K562 (cell line): ENCODE results near the gene ATXN7L1. TPM values are rescaled to one million over a fixed set of nuclear protein-coding genes. Genes with fewer than 3 reads are reported as not detected.

ENCODE experiments used
- ATAC-seq: fragments of 200-7000 bp; cut with Tn5 transposase; 3 replicates; pipeline ENCODE4 v1.9.1; 2020; ENCODE audit warnings: moderate library complexity
- BruUV-seq: library from RNA; stranded (reverse); fragments of 400-500 nt; replicated peaks from 2 replicates; lab custom pipeline; 2021; lab: Mats Ljungman, UMichigan
- CTCF ChIA-PET: fragments of 300-600 bp; formaldehyde crosslinking; extraction: SDS; loops from one replicate; lab custom pipeline; 2021; ENCODE audit warnings: low intra/inter-chr PET ratio; lab: Yijun Ruan, JAX
- POLR2A ChIA-PET: fragments of 300-600, 350-650 bp; sonication (Branson Sonifier 250); formaldehyde crosslinking; extraction: SDS; loops from one replicate; lab custom pipeline; 2021; ENCODE audit warnings: antibody characterized with exemption, inconsistent platforms; lab: Yijun Ruan, JAX
- DNase-seq, 4 experiments: peaks; one replicate each; pipeline versions ENCODE4 v3.0.0 to v3.0.0-alpha.2; 2011 to 2018; ENCODE audit warnings: low spot score in 3 of 4, mixed read lengths in 3 of 4; ENCODE audit errors: extremely low read depth in 1 of 4
- FAIRE-seq: peaks from 2 replicates; lab custom pipeline; 2011; peaks lifted over from hg19 to GRCh38; lab: Jason Lieb, UNC
- H2AFZ ChIP-seq: 2 replicates; pipeline ENCODE4 v1.6.0; 2011; ENCODE audit warnings: low read depth, low read length, control low read depth, inconsistent platforms
- H3K27ac ChIP-seq: fragments of 200-600 bp; 3 replicates; pipeline ENCODE4 v1.8.0; 2011; ENCODE audit warnings: low read depth, mild to moderate bottlenecking, control low read depth, inconsistent platforms, low read length, moderate library complexity, mixed read lengths; ENCODE audit errors: extremely low read depth
- H3K27me3 ChIP-seq, 2 experiments: fragments of 300-600 bp in 1 of 2; 2 replicates in 1 of 2; 3 replicates in 1 of 2; pipeline versions ENCODE4 v1.6.0 to v1.8.0; 2011; ENCODE audit warnings: inconsistent platforms in 2 of 2, low read length in 2 of 2, mild to moderate bottlenecking in 1 of 2, mixed read lengths in 1 of 2, moderate library complexity in 1 of 2; ENCODE audit not compliant: control insufficient read depth in 2 of 2, insufficient read depth in 2 of 2
- H3K36me3 ChIP-seq: fragments of 300-600 bp; 3 replicates; pipeline ENCODE4 v1.8.0; 2011; ENCODE audit warnings: mild to moderate bottlenecking, low read length, inconsistent platforms; ENCODE audit not compliant: control insufficient read depth, insufficient read depth
- H3K4me1 ChIP-seq, 2 experiments: fragments of 200-600 bp in 1 of 2; replicated peaks in 1 of 2; 2 replicates in 1 of 2; 3 replicates in 1 of 2; pipeline versions ENCODE4 v1.5.1 to v1.8.0; 2011; ENCODE audit warnings: inconsistent platforms in 2 of 2, low read length in 2 of 2, mild to moderate bottlenecking in 1 of 2, mixed read lengths in 1 of 2, moderate library complexity in 1 of 2; ENCODE audit not compliant: control insufficient read depth in 2 of 2, insufficient read depth in 2 of 2
- H3K4me2 ChIP-seq: 2 replicates; pipeline ENCODE4 v1.6.1; 2011; ENCODE audit warnings: low read length, control low read depth, inconsistent platforms, mixed read lengths; ENCODE audit not compliant: insufficient read depth
- H3K4me3 ChIP-seq: fragments of 200-600 bp; sonication (generic), shearing (Covaris generic); 2 replicates; pipeline ENCODE4 v1.5.1; 2016; ENCODE audit warnings: control low read depth, inconsistent platforms
- H3K79me2 ChIP-seq: fragments of 200-600 bp; 3 replicates; pipeline ENCODE4 v1.8.0; 2011; ENCODE audit warnings: low read length, inconsistent platforms; ENCODE audit not compliant: control insufficient read depth, insufficient read depth
- H3K9ac ChIP-seq, 2 experiments: 2 replicates each; pipeline versions ENCODE4 v1.6.0 to v1.6.1; 2011; ENCODE audit warnings: low read depth in 2 of 2, low read length in 2 of 2, control low read depth in 1 of 2, inconsistent platforms in 1 of 2, mild to moderate bottlenecking in 1 of 2, mixed read lengths in 1 of 2; ENCODE audit not compliant: insufficient read depth in 1 of 2
- H3K9me1 ChIP-seq: one replicate; pipeline ENCODE4 v1.6.0; 2011; ENCODE audit warnings: inconsistent platforms, mild to moderate bottlenecking, low read length, moderate library complexity; ENCODE audit not compliant: control insufficient read depth, insufficient read depth
- H3K9me3 ChIP-seq: replicated peaks from 2 replicates; pipeline ENCODE4 v1.5.1; 2011; ENCODE audit warnings: low read depth, low read length, inconsistent platforms; ENCODE audit not compliant: control insufficient read depth, insufficient read depth
- H4K20me1 ChIP-seq: replicated peaks from 2 replicates; pipeline ENCODE4 v1.6.1; 2011; ENCODE audit warnings: low read length, inconsistent platforms, mixed read lengths; ENCODE audit not compliant: control insufficient read depth, insufficient read depth
- ARHGAP35 ChIP-seq: fragments of 450-650 bp; IDR thresholded peaks from 2 replicates; pipeline ENCODE4 v1.6.1; 2018; ENCODE audit not compliant: partially characterized antibody
- CREM ChIP-seq: IDR thresholded peaks from 2 replicates; pipeline ENCODE4 v1.6.1; 2014; ENCODE audit warnings: antibody characterized with exemption, low read depth
- HMGN3 ChIP-seq: IDR thresholded peaks from 2 replicates; pipeline ENCODE4 v1.6.1; 2011; ENCODE audit warnings: borderline replicate concordance, low read depth, mild to moderate bottlenecking, mixed read lengths, low read length; ENCODE audit not compliant: insufficient read length; ENCODE audit errors: extremely low read depth
- LCOR ChIP-seq: sonication (generic); formaldehyde crosslinking; IDR thresholded peaks from 2 replicates; pipeline ENCODE4 v1.8.0; 2022; ENCODE audit warnings: mild to moderate bottlenecking, missing genetic modification reagents
- MCM5 ChIP-seq: fragments of 450-650 bp; IDR thresholded peaks from 2 replicates; pipeline ENCODE4 v1.6.1; 2016; ENCODE audit warnings: low read depth
- MTA1 ChIP-seq: fragments of 450-650 bp; IDR thresholded peaks from 2 replicates; pipeline ENCODE4 v1.6.1; 2017; ENCODE audit warnings: borderline replicate concordance
- NFIC ChIP-seq: fragments of 450-650 bp; IDR thresholded peaks from 2 replicates; pipeline ENCODE4 v1.6.1; 2017; ENCODE audit warnings: mild to moderate bottlenecking, inconsistent platforms
- PHB2 ChIP-seq: fragments of 450-650 bp; IDR thresholded peaks from 2 replicates; pipeline ENCODE4 v1.6.1; 2017; ENCODE audit warnings: low read depth
- PHF21A ChIP-seq: fragments of 450-650 bp; IDR thresholded peaks from 2 replicates; pipeline ENCODE4 v1.6.1; 2017; ENCODE audit warnings: low read depth, borderline replicate concordance
- SAFB ChIP-seq: fragments of 200-400 bp; formaldehyde crosslinking; IDR thresholded peaks from 2 replicates; pipeline ENCODE4 v1.6.1; 2017; ENCODE audit warnings: low read depth, low read length, borderline replicate concordance
- SMARCE1 ChIP-seq: fragments of 450-650 bp; IDR thresholded peaks from 2 replicates; pipeline ENCODE4 v1.7.1; 2016; ENCODE audit warnings: mild to moderate bottlenecking
- TCFL5 ChIP-seq: fragments of 250-450 bp; sonication (Bioruptor Pico); conservative IDR thresholded peaks from 2 replicates; pipeline ENCODE4 v1.6.1; 2021; ENCODE audit warnings: mild to moderate bottlenecking, moderate library complexity, matching md5 sums
- ZBTB17 ChIP-seq: fragments of 450-650 bp; formaldehyde crosslinking; IDR thresholded peaks from 2 replicates; pipeline ENCODE4 v1.4.0; 2020; ENCODE audit warnings: mild to moderate bottlenecking
- WGBS: fragments of 100-300 bp; shearing (Covaris generic); methylation state at CpG from one replicate; pipeline ENCODE4 v1.1.6; 2016; ENCODE audit warnings: low coverage, mixed read lengths; ENCODE audit not compliant: insufficient coverage; ENCODE audit errors: missing lambda C conversion rate; 5-methylcytosine and 5-hydroxymethylcytosine counted together
- in situ Hi-C: fragments of 300-500 bp; cut with MboI; formaldehyde crosslinking; loops from 4 replicates; pipeline ENCODE4 v1.15.0; 2018; ENCODE audit warnings: inconsistent platforms, mixed read lengths
- intact Hi-C: fragments of 100-400 bp; cut with micrococcal nuclease; formaldehyde crosslinking; loops from 2 replicates; pipeline ENCODE4 v1.14.2; 2022
- polyA plus RNA-seq, 8 experiments: library from polyadenylated mRNA; depleted of rRNA in 4 of 8; stranded (reverse) in 5 of 8; unstranded in 3 of 8; fragments of >200 nt; fragmentation: Nextera tagmentation in 2 of 8; fragmentation: Illumina TruSeq in 1 of 8; extraction: Ambion mirVana in 2 of 8; extraction: Trizol in 1 of 8; gene quantifications; 2 replicates each; pipeline versions ENCODE4 v1.2.1 to v1.2.3, GENCODE V29; 2011 to 2014; ENCODE audit warnings: inconsistent platforms in 1 of 8, missing spikeins in 1 of 8
- total RNA-seq, 7 experiments: library from RNA; depleted of rRNA in 6 of 7; stranded (reverse); fragments of >200 nt in 6 of 7; fragmentation: Illumina TruSeq in 2 of 7; extraction: Trizol in 2 of 7; gene quantifications; 2 replicates each; pipeline versions ENCODE4 v1.2.1 to v1.2.3, GENCODE V29; 2011 to 2021; ENCODE audit warnings: low replicate concordance in 1 of 7
- TF ChIP-seq, protein P1 (sequence below): fragments of 250-450 bp; sonication (Bioruptor Pico); IDR thresholded peaks from 2 replicates; pipeline ENCODE4 v1.5.1; 2021; ENCODE audit warnings: mild to moderate bottlenecking
- TF ChIP-seq, protein P2 (sequence below): fragments of 450-650 bp; IDR thresholded peaks from one replicate; pipeline ENCODE4 v1.6.1; 2018; ENCODE audit warnings: mild to moderate bottlenecking, moderate library complexity; ENCODE audit not compliant: partially characterized antibody
- TF ChIP-seq, protein P3 (sequence below): fragments of 250-450 bp; sonication (Bioruptor Pico); IDR thresholded peaks from 2 replicates; pipeline ENCODE4 v1.4.0; 2020; ENCODE audit warnings: mild to moderate bottlenecking, moderate library complexity
- TF ChIP-seq, protein P4 (sequence below), 2 experiments: fragments of 200-800 bp in 1 of 2; sonication (Bioruptor generic) in 1 of 2; sonication (generic) in 1 of 2; formaldehyde crosslinking in 1 of 2; IDR thresholded peaks in 1 of 2; conservative IDR thresholded peaks in 1 of 2; 2 replicates each; pipeline versions ENCODE4 v1.5.0 to v1.6.1; 2016 to 2020; ENCODE audit warnings: missing compliant biosample characterization in 1 of 2, missing genetic modification characterization in 1 of 2, missing genetic modification reagents in 1 of 2

The ATXN7L1 gene
- total and polyA plus RNA-seq, 9 of the 15 experiments (the other 6 are each of a cell fraction or from before 2014, with no cell fraction given), result 6.6 to 13.7 (median 10.7) TPM

DNA sequence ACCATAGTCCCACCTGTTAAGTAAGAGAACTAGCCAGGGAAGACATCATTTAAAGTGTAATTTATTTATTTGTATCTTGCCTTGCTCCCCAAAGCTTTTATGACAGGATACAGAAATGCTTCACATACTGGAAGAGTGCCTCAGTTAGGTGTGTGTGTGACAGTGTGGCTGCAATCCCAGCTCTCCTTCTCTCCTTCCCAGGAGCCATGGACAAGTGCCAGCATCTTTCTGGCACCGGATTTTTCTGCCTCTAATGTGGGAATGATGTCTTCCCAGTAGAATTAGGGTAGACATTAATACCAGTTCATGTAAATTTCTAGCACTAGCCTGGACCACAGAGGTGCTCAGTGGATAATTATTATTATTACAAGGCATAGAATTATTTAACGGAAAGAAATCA is 30.3 kb upstream of the ATXN7L1 start:
- POLR2A ChIA-PET, result no interaction called here
- BruUV-seq, result no TSS peak
- TF ChIP-seq, protein P1, sequence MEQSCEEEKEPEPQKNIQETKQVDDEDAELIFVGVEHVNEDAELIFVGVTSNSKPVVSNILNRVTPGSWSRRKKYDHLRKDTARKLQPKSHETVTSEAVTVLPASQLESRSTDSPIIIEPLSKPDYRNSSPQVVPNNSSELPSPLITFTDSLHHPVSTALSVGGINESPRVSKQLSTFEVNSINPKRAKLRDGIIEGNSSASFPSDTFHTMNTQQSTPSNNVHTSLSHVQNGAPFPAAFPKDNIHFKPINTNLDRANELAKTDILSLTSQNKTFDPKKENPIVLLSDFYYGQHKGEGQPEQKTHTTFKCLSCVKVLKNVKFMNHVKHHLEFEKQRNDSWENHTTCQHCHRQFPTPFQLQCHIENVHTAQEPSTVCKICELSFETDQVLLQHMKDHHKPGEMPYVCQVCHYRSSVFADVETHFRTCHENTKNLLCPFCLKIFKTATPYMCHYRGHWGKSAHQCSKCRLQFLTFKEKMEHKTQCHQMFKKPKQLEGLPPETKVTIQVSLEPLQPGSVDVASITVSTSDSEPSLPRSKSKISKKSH, result no peak
- TF ChIP-seq, protein P2, sequence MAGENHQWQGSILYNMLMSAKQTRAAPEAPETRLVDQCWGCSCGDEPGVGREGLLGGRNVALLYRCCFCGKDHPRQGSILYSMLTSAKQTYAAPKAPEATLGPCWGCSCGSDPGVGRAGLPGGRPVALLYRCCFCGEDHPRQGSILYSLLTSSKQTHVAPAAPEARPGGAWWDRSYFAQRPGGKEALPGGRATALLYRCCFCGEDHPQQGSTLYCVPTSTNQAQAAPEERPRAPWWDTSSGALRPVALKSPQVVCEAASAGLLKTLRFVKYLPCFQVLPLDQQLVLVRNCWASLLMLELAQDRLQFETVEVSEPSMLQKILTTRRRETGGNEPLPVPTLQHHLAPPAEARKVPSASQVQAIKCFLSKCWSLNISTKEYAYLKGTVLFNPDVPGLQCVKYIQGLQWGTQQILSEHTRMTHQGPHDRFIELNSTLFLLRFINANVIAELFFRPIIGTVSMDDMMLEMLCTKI, result no peak
- TF ChIP-seq ARHGAP35 (no peak), PHF21A (no peak), MTA1 (no peak), SAFB (no peak), MCM5 (no peak), ZBTB17 (no peak), LCOR (CRISPR knock-in tag) (no peak), SMARCE1 (no peak), TCFL5 (CRISPR knock-in tag) (no peak), CREM (no peak), NFIC (no peak), HMGN3 (no peak), PHB2 (no peak)
- TF ChIP-seq, protein P3, sequence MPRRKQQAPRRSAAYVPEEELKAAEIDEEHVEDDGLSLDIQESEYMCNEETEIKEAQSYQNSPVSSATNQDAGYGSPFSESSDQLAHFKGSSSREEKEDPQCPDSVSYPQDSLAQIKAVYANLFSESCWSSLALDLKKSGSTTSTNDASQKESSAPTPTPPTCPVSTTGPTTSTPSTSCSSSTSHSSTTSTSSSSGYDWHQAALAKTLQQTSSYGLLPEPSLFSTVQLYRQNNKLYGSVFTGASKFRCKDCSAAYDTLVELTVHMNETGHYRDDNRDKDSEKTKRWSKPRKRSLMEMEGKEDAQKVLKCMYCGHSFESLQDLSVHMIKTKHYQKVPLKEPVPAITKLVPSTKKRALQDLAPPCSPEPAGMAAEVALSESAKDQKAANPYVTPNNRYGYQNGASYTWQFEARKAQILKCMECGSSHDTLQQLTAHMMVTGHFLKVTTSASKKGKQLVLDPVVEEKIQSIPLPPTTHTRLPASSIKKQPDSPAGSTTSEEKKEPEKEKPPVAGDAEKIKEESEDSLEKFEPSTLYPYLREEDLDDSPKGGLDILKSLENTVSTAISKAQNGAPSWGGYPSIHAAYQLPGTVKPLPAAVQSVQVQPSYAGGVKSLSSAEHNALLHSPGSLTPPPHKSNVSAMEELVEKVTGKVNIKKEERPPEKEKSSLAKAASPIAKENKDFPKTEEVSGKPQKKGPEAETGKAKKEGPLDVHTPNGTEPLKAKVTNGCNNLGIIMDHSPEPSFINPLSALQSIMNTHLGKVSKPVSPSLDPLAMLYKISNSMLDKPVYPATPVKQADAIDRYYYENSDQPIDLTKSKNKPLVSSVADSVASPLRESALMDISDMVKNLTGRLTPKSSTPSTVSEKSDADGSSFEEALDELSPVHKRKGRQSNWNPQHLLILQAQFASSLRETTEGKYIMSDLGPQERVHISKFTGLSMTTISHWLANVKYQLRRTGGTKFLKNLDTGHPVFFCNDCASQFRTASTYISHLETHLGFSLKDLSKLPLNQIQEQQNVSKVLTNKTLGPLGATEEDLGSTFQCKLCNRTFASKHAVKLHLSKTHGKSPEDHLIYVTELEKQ, result no peak
- TF ChIP-seq, protein P4, sequence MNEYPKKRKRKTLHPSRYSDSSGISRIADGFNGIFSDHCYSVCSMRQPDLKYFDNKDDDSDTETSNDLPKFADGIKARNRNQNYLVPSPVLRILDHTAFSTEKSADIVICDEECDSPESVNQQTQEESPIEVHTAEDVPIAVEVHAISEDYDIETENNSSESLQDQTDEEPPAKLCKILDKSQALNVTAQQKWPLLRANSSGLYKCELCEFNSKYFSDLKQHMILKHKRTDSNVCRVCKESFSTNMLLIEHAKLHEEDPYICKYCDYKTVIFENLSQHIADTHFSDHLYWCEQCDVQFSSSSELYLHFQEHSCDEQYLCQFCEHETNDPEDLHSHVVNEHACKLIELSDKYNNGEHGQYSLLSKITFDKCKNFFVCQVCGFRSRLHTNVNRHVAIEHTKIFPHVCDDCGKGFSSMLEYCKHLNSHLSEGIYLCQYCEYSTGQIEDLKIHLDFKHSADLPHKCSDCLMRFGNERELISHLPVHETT (CRISPR knock-in tag; conservative IDR thresholded peaks at IDR 0.05 in 1 of 2, IDR thresholded peaks at IDR 0.05 in 1 of 2), result no peak

More for the DNA sequence above, 30.3 kb upstream of the ATXN7L1 start:
- H3K4me2 ChIP-seq, result no peak overlapping the region
- no peaks in the 10 kb centered on the region for H3K79me2 ChIP-seq
- in situ Hi-C loops (no loop called here), intact Hi-C loops (no loop called here)
- no peaks in the 10 kb centered on the region for H4K20me1 ChIP-seq
- H2AFZ ChIP-seq, result no peak overlapping the region
- FAIRE-seq (no peak), DNase-seq (no peak), ATAC-seq (no peak)
- peaks cover 6 to 41% of the 10 kb centered on the region in 2 experiments; a peak in 4 of 5 replicates for H3K27me3 ChIP-seq
- H3K27ac ChIP-seq, result no peak overlapping the region
- 0% methylated on average over 2 of the region's 2 CpGs for WGBS
- H3K9me1 ChIP-seq, result no peaks in the 10 kb centered on the region
- H3K4me3 ChIP-seq, result no peak overlapping the region
- H3K9ac ChIP-seq, result no peak overlapping the region
- no peaks in the 10 kb centered on the region for H3K4me1 ChIP-seq
- H3K36me3 ChIP-seq, result no peaks in the 10 kb centered on the region
- H3K9me3 ChIP-seq, result 0 out of 2 replicates have a peak, but pooled peaks cover 4% of the 10 kb centered on the region
- CTCF ChIA-PET, result no interaction called here
